ENCODE results near the gene PREX1.

GRCh38 chr20:48690888-48691287, 136.9 kb downstream of the PREX1 start:
- TF ChIP-seq NRF1 (IDR thresholded peaks at IDR 0.05; ENCODE audit: low read depth, low read length) (no peak), EZH2phosphoT487 (IDR thresholded peaks at IDR 0.05; ENCODE audit: borderline replicate concordance, low read depth) (no peak), RAD21 (IDR thresholded peaks at IDR 0.05; ENCODE audit: low read length) (no peak), CTCF (IDR thresholded peaks at IDR 0.05) (no peak), EP300 (IDR thresholded peaks at IDR 0.05; ENCODE audit: borderline replicate concordance in 1 of 2, low read depth in 1 of 2, low read length in 1 of 2) (no peak)
